Memory B cell (primary cell): ENCODE results near the gene WEE1.
"Not testable (repeated sequence)": the region's sequence is repeated elsewhere in the genome, so short reads cannot be mapped to it uniquely, and the experiment has no call there.

Source experiments
- ATAC-seq: fragments of 150-1000 bp; cut with Tn5 transposase; 2 replicates; pipeline ENCODE4 v1.10.0; 2021; ENCODE audit warnings: low read depth, mild to moderate bottlenecking, moderate library complexity
- DNase-seq, 2 donors: peaks; one replicate each; pipeline ENCODE4 v3.0.0; 2022; ENCODE audit warnings: low spot score in 2 of 2
- H3K27ac Mint-ChIP-seq: one replicate; pipeline ENCODE4 v1.8.0; 2022; ENCODE audit warnings: mild to moderate bottlenecking, moderate library complexity, mixed read lengths
- H3K27me3 Mint-ChIP-seq: one replicate; pipeline ENCODE4 v1.8.0; 2022; ENCODE audit warnings: mixed read lengths
- H3K36me3 Mint-ChIP-seq: one replicate; pipeline ENCODE4 v1.8.0; 2022; ENCODE audit warnings: mild to moderate bottlenecking, mixed read lengths
- H3K4me1 Mint-ChIP-seq: one replicate; pipeline ENCODE4 v1.8.0; 2022; ENCODE audit warnings: mixed read lengths
- H3K4me3 Mint-ChIP-seq: one replicate; pipeline ENCODE4 v1.8.0; 2022; ENCODE audit warnings: mild to moderate bottlenecking, moderate library complexity, mixed read lengths
- H3K9me3 Mint-ChIP-seq: one replicate; pipeline ENCODE4 v1.8.0; 2022; ENCODE audit warnings: mixed read lengths

The WEE1 gene

DNA sequence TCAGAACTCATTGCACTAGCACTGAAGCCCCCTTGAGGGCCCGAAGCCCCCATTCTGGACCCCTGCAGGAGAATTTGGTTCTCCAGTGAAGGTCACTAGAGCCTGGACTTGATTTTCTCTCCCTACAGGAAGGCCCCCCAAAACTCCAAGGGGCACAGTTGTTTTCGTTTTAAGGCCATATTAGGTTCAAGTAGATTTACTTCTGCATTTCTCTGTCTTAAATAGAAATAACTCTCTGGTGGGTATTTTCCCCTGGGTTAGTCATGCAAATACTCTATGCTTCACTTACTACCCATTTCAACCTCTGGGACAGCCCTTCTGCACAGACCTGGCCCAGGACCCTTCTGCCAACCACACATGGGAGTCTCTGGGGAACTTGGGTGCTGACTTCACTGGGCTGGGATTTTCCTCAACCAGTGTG, 41.6 kb downstream of the WEE1 start:
- Mint-ChIP-seq H3K36me3 (peaks cover 6% of the 10 kb centered on the region), H3K4me1 (peaks cover 53% of the 10 kb centered on the region), H3K9me3 (no peaks in the 10 kb centered on the region), H3K27me3 (no peaks in the 10 kb centered on the region), H3K4me3 (peak overlapping the region; percentile 90), H3K27ac (peak overlapping the region; percentile 98)
- DNase-seq = peak; percentile 59 to 72
- ATAC-seq = peak; percentile 67

DNA sequence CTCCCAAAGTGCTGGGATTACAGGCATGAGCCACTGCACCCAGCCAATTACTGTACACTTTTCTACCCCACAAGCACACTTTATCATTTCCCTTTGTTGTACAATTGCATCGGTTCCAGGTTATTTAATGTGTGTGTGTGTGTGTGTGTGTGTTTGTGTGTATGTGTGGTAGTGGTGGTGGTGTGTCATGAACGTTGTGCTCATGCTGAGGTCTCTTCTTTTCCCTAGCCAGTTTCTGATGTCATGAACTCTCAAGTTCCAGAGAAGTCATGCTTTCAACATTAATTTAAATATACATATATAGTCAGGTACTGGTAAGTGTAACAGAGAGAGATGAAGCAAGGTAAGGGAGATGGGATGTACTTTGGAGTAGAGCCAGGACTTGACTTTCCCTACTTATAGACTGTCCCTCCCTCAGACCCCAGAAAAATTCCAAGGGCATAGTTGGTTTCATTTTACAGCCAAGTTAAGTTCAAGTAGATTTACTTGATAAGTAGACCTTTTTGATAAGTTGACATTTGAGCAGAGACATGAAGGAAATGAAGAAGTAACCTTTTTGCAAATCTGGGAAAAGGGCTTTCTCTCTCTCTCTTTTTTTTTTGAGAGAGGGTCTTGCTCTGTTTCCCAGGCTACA, 42.7 kb downstream of the WEE1 start:
- Mint-ChIP-seq H3K36me3 (peaks cover 6% of the 10 kb centered on the region), H3K4me1 (peaks cover 51% of the 10 kb centered on the region), H3K9me3 (no peaks in the 10 kb centered on the region), H3K27ac (peak overlapping the region; percentile 98), H3K27me3 (no peaks in the 10 kb centered on the region), H3K4me3 (peak overlapping the region; percentile 42)
- ATAC-seq = no peak
- no peak for DNase-seq

DNA sequence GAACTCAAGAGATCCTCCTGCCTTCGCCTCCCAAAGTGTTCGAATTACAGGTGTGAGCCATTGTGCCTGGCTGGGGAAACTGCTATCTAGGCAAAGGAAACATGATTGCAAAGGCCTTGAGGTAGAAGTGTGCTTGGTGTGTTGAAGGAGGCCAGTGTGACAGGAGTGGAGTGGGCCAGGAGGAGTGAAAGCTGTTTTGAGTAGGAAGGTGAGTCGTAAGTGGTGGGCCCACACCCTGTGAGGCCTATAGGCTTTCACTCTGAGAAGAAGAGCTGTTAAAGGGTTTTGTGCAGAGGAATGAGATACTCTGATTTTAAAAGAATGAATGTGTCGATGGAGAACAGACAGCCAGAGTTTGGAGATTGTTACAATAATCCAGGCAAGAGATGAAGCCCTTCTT, 43.4 kb downstream of the WEE1 start:
- no peak overlapping the region for H3K4me3 Mint-ChIP-seq
- ATAC-seq (no peak), DNase-seq (no peak)
- peaks cover 6% of the 10 kb centered on the region for H3K36me3 Mint-ChIP-seq
- H3K4me1 Mint-ChIP-seq = peaks cover 49% of the 10 kb centered on the region
- no peaks in the 10 kb centered on the region for H3K27me3 Mint-ChIP-seq
- H3K9me3 Mint-ChIP-seq = no peaks in the 10 kb centered on the region
- peak overlapping the region; percentile 98 for H3K27ac Mint-ChIP-seq

DNA sequence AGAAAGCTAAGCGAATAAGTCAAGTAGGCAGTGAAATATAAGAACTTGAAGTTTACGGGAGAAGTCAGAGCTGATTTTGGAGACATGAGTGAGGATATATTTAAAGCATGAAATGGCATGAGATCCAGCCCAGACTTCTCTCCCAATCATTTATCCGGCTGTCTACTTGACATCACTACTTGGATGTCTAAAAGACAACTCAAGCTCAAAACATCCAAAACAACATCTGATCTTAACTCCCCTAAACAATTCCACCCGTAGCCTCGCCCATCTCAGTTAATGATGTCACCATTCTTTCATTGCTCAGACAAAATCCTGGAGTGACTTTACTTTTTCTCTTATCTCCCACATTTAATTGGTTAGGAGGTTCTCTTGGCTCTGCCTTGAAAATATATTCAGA, 44.5 kb downstream of the WEE1 start:
- no peaks in the 10 kb centered on the region for H3K27me3 Mint-ChIP-seq
- H3K4me3 Mint-ChIP-seq = no peak overlapping the region
- no peaks in the 10 kb centered on the region for H3K9me3 Mint-ChIP-seq
- peaks cover 49% of the 10 kb centered on the region for H3K4me1 Mint-ChIP-seq
- no peak overlapping the region for H3K27ac Mint-ChIP-seq
- peaks cover 6% of the 10 kb centered on the region for H3K36me3 Mint-ChIP-seq
- no peak for ATAC-seq
- no peak for DNase-seq

DNA sequence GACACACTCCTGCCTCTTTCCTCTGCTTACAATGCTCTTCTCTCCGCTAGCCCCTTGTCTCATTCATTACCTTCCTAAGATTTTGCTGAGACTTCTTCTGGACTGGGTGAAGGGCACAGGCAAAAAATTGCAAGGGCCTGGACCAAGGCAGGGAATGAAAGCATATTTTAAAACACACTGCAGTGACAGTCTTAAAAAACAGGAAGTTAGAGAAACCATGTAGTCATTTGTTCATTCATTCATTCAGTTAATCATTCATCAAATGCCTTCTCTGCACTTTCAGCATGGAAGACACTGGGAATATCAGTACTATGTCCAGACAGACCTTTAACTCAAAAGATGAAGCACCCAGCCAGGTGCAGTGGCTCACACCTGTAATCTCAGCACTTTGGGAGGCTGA, 45.5 kb downstream of the WEE1 start:
- Mint-ChIP-seq H3K36me3 (peaks cover 6% of the 10 kb centered on the region), H3K27ac (peak overlapping the region; percentile 35), H3K4me3 (peak overlapping the region; percentile 69), H3K4me1 (peaks cover 40% of the 10 kb centered on the region), H3K27me3 (no peaks in the 10 kb centered on the region), H3K9me3 (no peaks in the 10 kb centered on the region)
- DNase-seq (no peak), ATAC-seq (no peak)

DNA sequence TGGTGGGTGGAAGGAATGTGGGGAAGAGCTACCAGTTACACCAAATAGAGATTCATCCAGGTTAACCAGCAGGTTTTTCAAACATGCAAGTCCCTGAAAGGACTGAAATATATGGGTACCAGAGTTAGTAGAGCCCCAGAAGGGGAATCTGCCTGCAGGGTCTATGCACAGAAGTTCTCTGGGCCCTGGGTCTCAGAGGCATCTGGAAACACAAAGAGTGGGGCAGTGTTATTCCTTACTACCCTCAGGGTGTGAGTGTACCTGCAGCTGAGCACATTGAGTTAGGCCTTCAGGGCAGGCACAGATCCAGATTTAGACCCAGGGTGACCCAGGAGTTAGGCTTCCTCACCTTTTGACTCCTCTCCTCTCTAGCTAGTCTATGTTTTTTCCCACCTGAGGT, 46.5 kb downstream of the WEE1 start:
- no peak for DNase-seq
- Mint-ChIP-seq H3K27ac (peak overlapping the region; percentile 35), H3K36me3 (peaks cover 6% of the 10 kb centered on the region), H3K9me3 (no peaks in the 10 kb centered on the region), H3K4me3 (peak overlapping the region; percentile 69), H3K27me3 (no peaks in the 10 kb centered on the region), H3K4me1 (peaks cover 42% of the 10 kb centered on the region)
- ATAC-seq = no peak

DNA sequence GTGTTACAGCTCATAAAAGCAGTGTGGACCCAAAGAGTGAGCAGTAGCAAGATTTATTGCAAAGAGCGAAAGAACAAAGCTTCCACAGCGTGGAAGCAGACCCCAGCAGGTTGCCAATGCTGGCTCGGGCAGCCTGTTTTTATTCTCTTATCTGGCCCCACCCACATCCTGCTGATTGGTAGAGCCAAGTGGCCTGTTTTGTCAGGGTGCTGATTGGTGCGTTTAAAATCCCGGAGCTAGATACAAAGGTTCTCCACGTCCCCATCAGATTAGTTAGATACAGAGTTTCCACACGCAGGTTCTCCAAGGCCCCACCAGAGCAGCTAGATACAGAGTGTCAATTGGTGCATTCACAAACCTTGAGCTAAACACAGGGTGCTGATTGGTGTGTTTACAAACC, 48.9 kb downstream of the WEE1 start:
- H3K27ac Mint-ChIP-seq, H3K9me3 Mint-ChIP-seq, H3K27me3 Mint-ChIP-seq, H3K4me3 Mint-ChIP-seq, DNase-seq, H3K36me3 Mint-ChIP-seq, ATAC-seq: not testable (repeated sequence)
- H3K4me1 Mint-ChIP-seq = peaks cover 45% of the 10 kb centered on the region

DNA sequence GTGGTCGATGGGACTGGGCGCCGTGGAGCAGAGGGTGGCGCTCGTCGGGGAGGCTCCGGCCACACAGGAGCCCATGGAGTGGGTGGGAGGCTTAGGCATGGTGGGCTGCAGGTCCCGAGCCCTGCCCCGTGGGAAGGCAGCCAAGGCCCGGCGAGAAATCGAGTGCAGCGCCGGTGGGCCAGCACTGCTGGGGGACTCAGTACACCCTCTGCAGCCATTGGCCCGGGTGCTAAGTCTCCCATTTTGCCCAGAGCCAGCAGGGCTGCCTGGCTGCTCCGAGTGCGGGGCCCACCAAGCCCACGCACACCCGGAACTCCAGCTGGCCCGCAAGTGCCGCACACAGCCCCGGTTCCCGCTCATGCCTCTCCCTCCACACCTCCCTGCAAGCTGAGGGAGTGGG, 49.6 kb downstream of the WEE1 start:
- DNase-seq, H3K27me3 Mint-ChIP-seq, ATAC-seq, H3K27ac Mint-ChIP-seq, H3K36me3 Mint-ChIP-seq, H3K9me3 Mint-ChIP-seq, H3K4me3 Mint-ChIP-seq: not testable (repeated sequence)
- H3K4me1 Mint-ChIP-seq = peaks cover 40% of the 10 kb centered on the region

DNA sequence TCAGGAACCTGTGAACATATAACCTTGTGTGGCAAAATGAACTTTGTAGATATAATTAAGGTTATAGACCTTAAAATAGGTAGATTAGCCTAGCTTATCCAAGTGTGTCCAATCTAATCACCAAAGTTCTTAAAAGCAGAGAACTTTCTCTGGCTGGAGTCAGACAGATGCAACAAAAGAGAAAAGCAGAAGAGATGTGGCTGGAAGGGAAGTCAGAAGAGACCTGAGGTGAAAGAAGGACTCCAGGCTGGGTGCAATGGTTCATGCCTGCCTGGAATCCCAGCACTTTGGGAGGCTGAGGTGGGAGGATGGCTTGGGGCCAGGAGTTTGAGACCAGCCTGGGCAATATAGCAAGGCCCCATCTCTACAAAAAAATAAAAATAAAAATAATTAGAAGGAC, 51.0 kb downstream of the WEE1 start:
- H3K36me3 Mint-ChIP-seq = no peaks in the 10 kb centered on the region
- no peaks in the 10 kb centered on the region for H3K9me3 Mint-ChIP-seq
- no peak overlapping the region for H3K4me3 Mint-ChIP-seq
- peak overlapping the region; percentile 51 for H3K27ac Mint-ChIP-seq
- DNase-seq (no peak), ATAC-seq (peak; percentile 31)
- peaks cover 37% of the 10 kb centered on the region for H3K4me1 Mint-ChIP-seq
- H3K27me3 Mint-ChIP-seq = no peaks in the 10 kb centered on the region

DNA sequence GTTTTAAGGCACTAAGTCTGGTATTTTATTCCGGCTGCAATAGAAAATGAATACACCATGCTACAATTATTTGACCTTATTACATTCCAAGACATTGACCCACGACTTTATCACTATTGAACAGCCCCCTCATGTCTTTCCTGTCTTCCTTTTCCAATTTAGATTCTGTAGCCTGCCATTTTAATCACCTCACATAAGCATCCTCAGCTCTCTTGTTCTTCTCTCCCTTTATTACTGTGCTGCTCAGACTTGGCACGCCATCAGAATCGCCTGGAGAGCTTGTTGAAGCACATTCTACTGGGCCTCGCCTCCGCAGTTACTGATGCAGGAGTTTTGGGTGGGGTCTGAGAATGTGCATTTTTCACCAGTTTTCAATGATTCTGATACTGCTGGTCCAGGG, 51.7 kb downstream of the WEE1 start:
- Mint-ChIP-seq H3K4me3 (no peak overlapping the region), H3K27me3 (no peaks in the 10 kb centered on the region), H3K9me3 (no peaks in the 10 kb centered on the region), H3K4me1 (peaks cover 33% of the 10 kb centered on the region), H3K36me3 (no peaks in the 10 kb centered on the region), H3K27ac (peak overlapping the region; percentile 18)
- ATAC-seq (no peak), DNase-seq (no peak)

DNA sequence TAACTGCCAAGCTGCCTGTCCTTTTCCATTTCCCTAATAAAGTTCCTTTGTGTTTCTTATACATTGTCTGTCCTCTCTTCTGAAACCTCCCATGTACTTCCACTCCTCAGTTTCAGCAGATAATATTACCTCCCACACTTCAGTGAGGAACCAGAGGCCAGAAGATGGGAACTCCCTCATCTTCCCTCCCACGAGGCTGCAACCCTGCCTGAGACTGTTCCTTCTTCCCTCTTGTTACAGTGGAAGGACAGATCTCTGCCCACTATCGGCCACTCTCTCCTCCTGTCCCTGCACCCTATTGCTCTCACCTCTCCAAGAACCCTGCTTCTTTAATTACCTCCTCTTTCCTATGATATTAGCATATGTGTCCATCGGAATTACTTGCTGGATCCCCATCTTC, 52.3 kb downstream of the WEE1 start:
- Mint-ChIP-seq H3K9me3 (no peaks in the 10 kb centered on the region), H3K27me3 (no peaks in the 10 kb centered on the region), H3K4me1 (peaks cover 33% of the 10 kb centered on the region), H3K4me3 (no peak overlapping the region), H3K27ac (peak overlapping the region; percentile 18), H3K36me3 (no peaks in the 10 kb centered on the region)
- DNase-seq (no peak), ATAC-seq (no peak)

DNA sequence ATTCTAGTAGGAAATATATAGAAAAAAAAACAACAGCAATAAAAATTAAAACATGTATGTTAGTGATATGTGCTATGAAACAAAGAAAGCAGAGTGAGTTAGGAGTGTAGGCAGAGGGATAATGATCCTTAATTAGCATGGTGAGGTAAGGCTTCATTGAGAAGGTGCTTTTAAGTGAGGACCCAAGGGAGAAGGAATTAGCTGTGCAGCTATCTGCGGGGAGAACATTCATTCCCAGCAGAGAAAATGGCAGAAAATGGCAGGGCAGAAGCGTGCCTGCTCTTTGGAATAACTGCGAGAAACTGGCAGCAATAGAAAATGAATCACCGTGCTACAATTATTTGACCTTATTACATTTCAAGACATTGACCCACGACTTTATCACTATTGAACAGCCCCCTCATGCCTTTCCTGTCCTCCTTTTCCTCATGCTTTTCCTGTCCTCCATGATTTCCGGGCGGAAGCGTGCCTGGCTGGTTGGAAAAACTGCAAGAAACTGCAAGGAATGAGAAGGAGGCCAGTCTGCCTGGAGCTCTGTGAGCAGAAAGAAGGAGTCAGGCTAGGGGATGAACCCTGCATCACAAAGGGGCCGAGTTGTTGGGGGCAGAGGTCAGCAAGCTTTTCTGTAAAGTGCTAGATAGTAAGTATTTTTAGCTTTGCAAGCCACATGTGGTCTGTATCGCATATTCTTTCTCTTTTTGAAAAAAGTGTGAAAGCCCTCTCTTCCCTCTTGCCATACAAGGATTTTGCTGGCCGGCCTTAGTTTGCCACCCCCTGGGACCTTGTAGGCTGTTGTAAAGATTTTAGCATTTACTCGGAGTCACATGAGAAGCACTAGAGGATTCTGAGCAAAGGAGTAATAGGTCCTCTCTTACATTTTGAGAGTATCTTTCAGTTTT, 53.3 kb downstream of the WEE1 start:
- no peaks in the 10 kb centered on the region for H3K36me3 Mint-ChIP-seq
- H3K4me1 Mint-ChIP-seq = peaks cover 38% of the 10 kb centered on the region
- DNase-seq = no peak
- no peaks in the 10 kb centered on the region for H3K9me3 Mint-ChIP-seq
- no peaks in the 10 kb centered on the region for H3K27me3 Mint-ChIP-seq
- H3K4me3 Mint-ChIP-seq = no peak overlapping the region
- no peak overlapping the region for H3K27ac Mint-ChIP-seq
- peak; percentile 46 for ATAC-seq

DNA sequence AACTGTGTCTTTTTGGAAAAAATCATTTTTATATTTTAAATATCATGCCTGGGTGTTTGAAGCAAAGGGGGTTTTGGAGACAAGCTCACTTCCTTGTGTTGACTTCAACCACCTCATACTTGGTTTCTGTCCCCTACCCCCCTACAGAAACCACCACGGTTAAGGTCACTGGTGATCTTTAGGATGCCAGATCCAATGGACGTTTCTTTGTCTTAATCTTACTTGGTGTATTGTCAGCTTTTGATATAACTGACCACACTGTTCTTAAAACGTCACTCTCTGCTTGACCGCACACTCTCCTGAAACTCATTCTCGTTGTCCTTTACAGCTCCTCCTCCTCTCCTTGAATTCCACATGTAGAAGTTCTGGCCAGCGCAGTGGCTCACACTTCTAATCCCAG, 55.6 kb downstream of the WEE1 start:
- Mint-ChIP-seq H3K27ac (peak overlapping the region; percentile 35), H3K4me3 (no peak overlapping the region), H3K27me3 (no peaks in the 10 kb centered on the region)

DNA sequence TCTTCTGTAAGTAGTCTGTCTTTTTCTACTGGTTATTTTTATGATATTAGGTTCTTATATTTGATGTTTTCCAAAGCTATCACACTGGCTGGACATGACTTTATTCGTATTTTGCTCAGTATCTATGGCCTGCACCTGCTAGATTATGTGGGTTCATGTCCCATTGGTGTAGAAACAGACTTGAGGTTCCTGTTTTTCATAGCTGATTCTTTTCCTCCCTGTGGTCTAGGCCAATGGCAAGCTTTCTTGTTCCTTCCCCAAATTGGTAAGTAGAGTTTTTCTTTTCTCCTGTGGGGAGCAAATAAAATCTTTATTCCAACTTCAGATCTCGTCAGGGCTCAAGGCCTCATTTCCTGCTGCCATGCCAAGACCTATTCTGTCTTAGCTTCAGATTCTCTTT, 60.2 kb downstream of the WEE1 start:
- DNase-seq (no peak), ATAC-seq (peak; percentile 82)
- Mint-ChIP-seq H3K4me3 (peak overlapping the region; percentile 27), H3K36me3 (no peaks in the 10 kb centered on the region), H3K27me3 (no peaks in the 10 kb centered on the region), H3K27ac (peak overlapping the region; percentile 81), H3K9me3 (no peaks in the 10 kb centered on the region), H3K4me1 (peaks cover 29% of the 10 kb centered on the region)

More for the DNA sequence above, 55.6 kb downstream of the WEE1 start:
- no peak for DNase-seq
- Mint-ChIP-seq H3K9me3 (no peaks in the 10 kb centered on the region), H3K36me3 (no peaks in the 10 kb centered on the region), H3K4me1 (peaks cover 46% of the 10 kb centered on the region)
- ATAC-seq = peak; percentile 77
